ENCODE measurements around the gene MN1.

DNA sequence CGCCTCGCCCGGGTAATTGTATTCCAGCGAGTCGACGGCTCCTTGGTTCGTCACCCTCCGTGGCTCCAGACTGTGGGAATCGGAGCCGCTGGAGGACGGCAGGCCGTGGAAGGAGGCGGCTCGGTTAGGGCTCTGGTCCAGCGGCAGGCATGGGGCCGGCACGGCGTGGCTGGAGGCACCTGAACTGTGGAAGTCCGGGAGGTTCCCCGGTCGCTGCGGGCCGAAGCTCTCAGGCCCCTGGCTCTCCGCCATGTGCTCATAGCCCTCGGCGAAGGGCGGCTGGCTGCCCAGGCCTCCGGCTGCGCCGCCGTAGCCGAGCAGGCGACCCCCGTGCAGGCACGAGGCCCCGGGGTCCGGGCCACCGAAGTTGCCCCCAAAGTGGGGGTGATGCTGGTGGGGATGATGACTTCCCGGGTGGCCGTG lies 1.7 kb downstream of the MN1 start:
- TF ChIP-seq EZH2phosphoT487 (conservative IDR thresholded peaks at IDR 0.05; ENCODE audit: low read length): no peak
- TF ChIP-seq, protein P1, sequence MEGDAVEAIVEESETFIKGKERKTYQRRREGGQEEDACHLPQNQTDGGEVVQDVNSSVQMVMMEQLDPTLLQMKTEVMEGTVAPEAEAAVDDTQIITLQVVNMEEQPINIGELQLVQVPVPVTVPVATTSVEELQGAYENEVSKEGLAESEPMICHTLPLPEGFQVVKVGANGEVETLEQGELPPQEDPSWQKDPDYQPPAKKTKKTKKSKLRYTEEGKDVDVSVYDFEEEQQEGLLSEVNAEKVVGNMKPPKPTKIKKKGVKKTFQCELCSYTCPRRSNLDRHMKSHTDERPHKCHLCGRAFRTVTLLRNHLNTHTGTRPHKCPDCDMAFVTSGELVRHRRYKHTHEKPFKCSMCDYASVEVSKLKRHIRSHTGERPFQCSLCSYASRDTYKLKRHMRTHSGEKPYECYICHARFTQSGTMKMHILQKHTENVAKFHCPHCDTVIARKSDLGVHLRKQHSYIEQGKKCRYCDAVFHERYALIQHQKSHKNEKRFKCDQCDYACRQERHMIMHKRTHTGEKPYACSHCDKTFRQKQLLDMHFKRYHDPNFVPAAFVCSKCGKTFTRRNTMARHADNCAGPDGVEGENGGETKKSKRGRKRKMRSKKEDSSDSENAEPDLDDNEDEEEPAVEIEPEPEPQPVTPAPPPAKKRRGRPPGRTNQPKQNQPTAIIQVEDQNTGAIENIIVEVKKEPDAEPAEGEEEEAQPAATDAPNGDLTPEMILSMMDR (IDR thresholded peaks at IDR 0.05; ENCODE audit: insufficient read depth, low read length, poor library complexity, severe bottlenecking): no peak

Measured in SU-DHL-6 (cell line).